Uterus (tissue), 2 donors: Measurements from ENCODE around the gene TUBA1C.
"Not testable (repeated sequence)": the region's sequence is repeated elsewhere in the genome, so short reads cannot be mapped to it uniquely, and the experiment has no call there.

Source experiments
- POLR2A ChIP-seq, 2 donors: fragments of 450-650 bp; IDR thresholded peaks; one replicate each; pipeline ENCODE4 v1.6.1; 2016; ENCODE audit warnings: antibody characterized with exemption in 2 of 2, mild to moderate bottlenecking in 1 of 2, moderate library complexity in 1 of 2
- TF ChIP-seq, protein P1 (sequence below), 4 experiments: fragments of 200-600 bp in 2 of 4; fragments of 450-650 bp in 2 of 4; sonication (generic) in 2 of 4; IDR thresholded peaks; one replicate each; pipeline ENCODE4 v1.5.1; 2016 to 2019; ENCODE audit warnings: antibody characterized with exemption in 4 of 4, mild to moderate bottlenecking in 2 of 4, moderate library complexity in 1 of 4

DNA sequence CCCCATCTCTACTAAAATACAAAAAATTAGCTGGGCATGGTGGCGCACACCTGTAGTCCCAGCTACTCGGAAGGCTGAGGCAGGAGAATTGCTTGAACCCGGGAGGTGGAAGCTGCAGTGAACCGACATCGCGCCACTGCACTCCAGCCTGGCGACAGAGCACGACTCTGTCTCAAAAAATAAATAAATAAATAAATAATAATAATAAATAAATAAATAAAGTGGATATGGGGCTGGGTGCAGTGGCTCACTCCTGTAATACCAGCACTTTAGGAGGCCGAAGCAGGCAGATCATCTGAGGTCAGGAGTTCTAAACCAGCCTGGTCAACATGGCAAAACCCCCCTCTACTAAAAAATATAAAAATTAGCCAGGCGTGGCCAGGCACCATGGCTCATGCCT, 52.2 kb downstream of the TUBA1C start:
- TF ChIP-seq, protein P1, sequence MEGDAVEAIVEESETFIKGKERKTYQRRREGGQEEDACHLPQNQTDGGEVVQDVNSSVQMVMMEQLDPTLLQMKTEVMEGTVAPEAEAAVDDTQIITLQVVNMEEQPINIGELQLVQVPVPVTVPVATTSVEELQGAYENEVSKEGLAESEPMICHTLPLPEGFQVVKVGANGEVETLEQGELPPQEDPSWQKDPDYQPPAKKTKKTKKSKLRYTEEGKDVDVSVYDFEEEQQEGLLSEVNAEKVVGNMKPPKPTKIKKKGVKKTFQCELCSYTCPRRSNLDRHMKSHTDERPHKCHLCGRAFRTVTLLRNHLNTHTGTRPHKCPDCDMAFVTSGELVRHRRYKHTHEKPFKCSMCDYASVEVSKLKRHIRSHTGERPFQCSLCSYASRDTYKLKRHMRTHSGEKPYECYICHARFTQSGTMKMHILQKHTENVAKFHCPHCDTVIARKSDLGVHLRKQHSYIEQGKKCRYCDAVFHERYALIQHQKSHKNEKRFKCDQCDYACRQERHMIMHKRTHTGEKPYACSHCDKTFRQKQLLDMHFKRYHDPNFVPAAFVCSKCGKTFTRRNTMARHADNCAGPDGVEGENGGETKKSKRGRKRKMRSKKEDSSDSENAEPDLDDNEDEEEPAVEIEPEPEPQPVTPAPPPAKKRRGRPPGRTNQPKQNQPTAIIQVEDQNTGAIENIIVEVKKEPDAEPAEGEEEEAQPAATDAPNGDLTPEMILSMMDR (IDR thresholded peaks at IDR 0.05) = not testable (repeated sequence)
- not testable (repeated sequence) for TF ChIP-seq POLR2A (IDR thresholded peaks at IDR 0.05)
